Measurements from ENCODE around the gene TCP10L.
A peak's percentile ranks its signal among the peaks of the same experiment; 100 is the strongest.
"Not testable (repeated sequence)": the region's sequence is repeated elsewhere in the genome, so short reads cannot be mapped to it uniquely, and the experiment has no call there.

Gene TCP10L

GRCh38 chr21:32554832-32555638 lies 30.3 kb downstream of the TCP10L start:
- no peaks in the 10 kb centered on the region for H3K9me3 ChIP-seq (ENCODE audit: control insufficient read depth, insufficient read depth, low read length)
- H3K27me3 ChIP-seq (ENCODE audit: control insufficient read depth, insufficient read depth, low read length) = no peaks in the 10 kb centered on the region
- H3K27ac ChIP-seq (ENCODE audit: low read depth, low read length) = no peak overlapping the region
- H3K9ac ChIP-seq (ENCODE audit: low read depth, low read length) = no peak overlapping the region
- H3K4me3 ChIP-seq (ENCODE audit: low read depth, low read length) = no peak overlapping the region
- no peaks in the 10 kb centered on the region for H3K36me3 ChIP-seq (ENCODE audit: control insufficient read depth, insufficient read depth, low read length)
- H3K4me1 ChIP-seq (ENCODE audit: control insufficient read depth, insufficient read depth, low read length) = peaks cover 12% of the 10 kb centered on the region

- Histone ChIP-seq H3K36me3 (ENCODE audit: control insufficient read depth, insufficient read depth, low read length) (no peaks in the 10 kb centered on the region), H3K27ac (ENCODE audit: low read depth, low read length) (no peak overlapping the region), H3K9me3 (ENCODE audit: control insufficient read depth, insufficient read depth, low read length) (no peaks in the 10 kb centered on the region), H3K4me3 (ENCODE audit: low read depth, low read length) (no peak overlapping the region), H3K9ac (ENCODE audit: low read depth, low read length) (no peak overlapping the region), H3K4me1 (ENCODE audit: control insufficient read depth, insufficient read depth, low read length) (no peaks in the 10 kb centered on the region), H3K27me3 (ENCODE audit: control insufficient read depth, insufficient read depth, low read length) (no peaks in the 10 kb centered on the region)
Observed at GRCh38 chr21:32549886-32550285, 35.4 kb downstream of the TCP10L start.

GRCh38 chr21:32549440-32549839 lies 35.9 kb downstream of the TCP10L start:
- no peaks in the 10 kb centered on the region for H3K36me3 ChIP-seq (ENCODE audit: control insufficient read depth, insufficient read depth, low read length)

GRCh38 chr21:32548978-32549377 lies 36.3 kb downstream of the TCP10L start:
- H3K9me3 ChIP-seq (ENCODE audit: control insufficient read depth, insufficient read depth, low read length) = no peaks in the 10 kb centered on the region
- H3K9ac ChIP-seq (ENCODE audit: low read depth, low read length) = no peak overlapping the region
- H3K27me3 ChIP-seq (ENCODE audit: control insufficient read depth, insufficient read depth, low read length) = no peaks in the 10 kb centered on the region
- no peaks in the 10 kb centered on the region for H3K36me3 ChIP-seq (ENCODE audit: control insufficient read depth, insufficient read depth, low read length)
- H3K4me1 ChIP-seq (ENCODE audit: control insufficient read depth, insufficient read depth, low read length) = no peaks in the 10 kb centered on the region
- H3K4me3 ChIP-seq (ENCODE audit: low read depth, low read length) = no peak overlapping the region
- no peak overlapping the region for H3K27ac ChIP-seq (ENCODE audit: low read depth, low read length)

More at GRCh38 chr21:32549440-32549839, 35.9 kb downstream of the TCP10L start:
- no peak overlapping the region for H3K4me3 ChIP-seq (ENCODE audit: low read depth, low read length)
- no peaks in the 10 kb centered on the region for H3K9me3 ChIP-seq (ENCODE audit: control insufficient read depth, insufficient read depth, low read length)
- H3K27me3 ChIP-seq (ENCODE audit: control insufficient read depth, insufficient read depth, low read length) = no peaks in the 10 kb centered on the region
- H3K9ac ChIP-seq (ENCODE audit: low read depth, low read length) = no peak overlapping the region
- H3K4me1 ChIP-seq (ENCODE audit: control insufficient read depth, insufficient read depth, low read length) = no peaks in the 10 kb centered on the region
- no peak overlapping the region for H3K27ac ChIP-seq (ENCODE audit: low read depth, low read length)

GRCh38 chr21:32547018-32547417 lies 38.3 kb downstream of the TCP10L start:
- Histone ChIP-seq H3K27ac (ENCODE audit: low read depth, low read length) (no peak overlapping the region), H3K4me1 (ENCODE audit: control insufficient read depth, insufficient read depth, low read length) (no peaks in the 10 kb centered on the region), H3K9ac (ENCODE audit: low read depth, low read length) (no peak overlapping the region), H3K27me3 (ENCODE audit: control insufficient read depth, insufficient read depth, low read length) (no peaks in the 10 kb centered on the region), H3K9me3 (ENCODE audit: control insufficient read depth, insufficient read depth, low read length) (no peaks in the 10 kb centered on the region), H3K36me3 (ENCODE audit: control insufficient read depth, insufficient read depth, low read length) (no peaks in the 10 kb centered on the region), H3K4me3 (ENCODE audit: low read depth, low read length) (no peak overlapping the region)

- H3K27ac ChIP-seq (ENCODE audit: low read depth, low read length) = no peak overlapping the region
- H3K36me3 ChIP-seq (ENCODE audit: control insufficient read depth, insufficient read depth, low read length) = no peaks in the 10 kb centered on the region
- H3K4me3 ChIP-seq (ENCODE audit: low read depth, low read length) = no peak overlapping the region
- H3K9ac ChIP-seq (ENCODE audit: low read depth, low read length) = no peak overlapping the region
- no peaks in the 10 kb centered on the region for H3K27me3 ChIP-seq (ENCODE audit: control insufficient read depth, insufficient read depth, low read length)
- H3K4me1 ChIP-seq (ENCODE audit: control insufficient read depth, insufficient read depth, low read length) = no peaks in the 10 kb centered on the region
- H3K9me3 ChIP-seq (ENCODE audit: control insufficient read depth, insufficient read depth, low read length) = no peaks in the 10 kb centered on the region
Observed at GRCh38 chr21:32545948-32546441, 39.3 kb downstream of the TCP10L start.

- Histone ChIP-seq H3K27ac (ENCODE audit: low read depth, low read length) (no peak overlapping the region), H3K4me3 (ENCODE audit: low read depth, low read length) (no peak overlapping the region), H3K36me3 (ENCODE audit: control insufficient read depth, insufficient read depth, low read length) (no peaks in the 10 kb centered on the region), H3K27me3 (ENCODE audit: control insufficient read depth, insufficient read depth, low read length) (no peaks in the 10 kb centered on the region), H3K9me3 (ENCODE audit: control insufficient read depth, insufficient read depth, low read length) (no peaks in the 10 kb centered on the region), H3K9ac (ENCODE audit: low read depth, low read length) (no peak overlapping the region), H3K4me1 (ENCODE audit: control insufficient read depth, insufficient read depth, low read length) (no peaks in the 10 kb centered on the region)
Observed at GRCh38 chr21:32544697-32545096, 40.6 kb downstream of the TCP10L start.

GRCh38 chr21:32543975-32544374 lies 41.3 kb downstream of the TCP10L start:
- peaks cover 3% of the 10 kb centered on the region for H3K4me1 ChIP-seq (ENCODE audit: control insufficient read depth, insufficient read depth, low read length)
- no peaks in the 10 kb centered on the region for H3K36me3 ChIP-seq (ENCODE audit: control insufficient read depth, insufficient read depth, low read length)
- no peak overlapping the region for H3K27ac ChIP-seq (ENCODE audit: low read depth, low read length)
- no peaks in the 10 kb centered on the region for H3K27me3 ChIP-seq (ENCODE audit: control insufficient read depth, insufficient read depth, low read length)
- no peak overlapping the region for H3K4me3 ChIP-seq (ENCODE audit: low read depth, low read length)
- H3K9ac ChIP-seq (ENCODE audit: low read depth, low read length) = no peak overlapping the region
- H3K9me3 ChIP-seq (ENCODE audit: control insufficient read depth, insufficient read depth, low read length) = no peaks in the 10 kb centered on the region

- H3K4me3 ChIP-seq (ENCODE audit: low read depth, low read length); H3K4me1 ChIP-seq (ENCODE audit: control insufficient read depth, insufficient read depth, low read length); H3K27me3 ChIP-seq (ENCODE audit: control insufficient read depth, insufficient read depth, low read length); H3K9me3 ChIP-seq (ENCODE audit: control insufficient read depth, insufficient read depth, low read length); H3K36me3 ChIP-seq (ENCODE audit: control insufficient read depth, insufficient read depth, low read length); H3K27ac ChIP-seq (ENCODE audit: low read depth, low read length); H3K9ac ChIP-seq (ENCODE audit: low read depth, low read length): not testable (repeated sequence)
Observed at GRCh38 chr21:32543056-32543455, 42.3 kb downstream of the TCP10L start.

- Histone ChIP-seq H3K9me3 (ENCODE audit: control insufficient read depth, insufficient read depth, low read length) (no peaks in the 10 kb centered on the region), H3K27ac (ENCODE audit: low read depth, low read length) (no peak overlapping the region), H3K9ac (ENCODE audit: low read depth, low read length) (no peak overlapping the region), H3K4me3 (ENCODE audit: low read depth, low read length) (no peak overlapping the region), H3K27me3 (ENCODE audit: control insufficient read depth, insufficient read depth, low read length) (no peaks in the 10 kb centered on the region), H3K36me3 (ENCODE audit: control insufficient read depth, insufficient read depth, low read length) (no peaks in the 10 kb centered on the region), H3K4me1 (ENCODE audit: control insufficient read depth, insufficient read depth, low read length) (peaks cover 9% of the 10 kb centered on the region)
Observed at GRCh38 chr21:32539378-32539777, 45.9 kb downstream of the TCP10L start.

- Histone ChIP-seq H3K4me1 (ENCODE audit: control insufficient read depth, insufficient read depth, low read length) (peaks cover 9% of the 10 kb centered on the region), H3K36me3 (ENCODE audit: control insufficient read depth, insufficient read depth, low read length) (no peaks in the 10 kb centered on the region), H3K9ac (ENCODE audit: low read depth, low read length) (no peak overlapping the region), H3K27me3 (ENCODE audit: control insufficient read depth, insufficient read depth, low read length) (no peaks in the 10 kb centered on the region), H3K27ac (ENCODE audit: low read depth, low read length) (peak overlapping the region; percentile 54), H3K9me3 (ENCODE audit: control insufficient read depth, insufficient read depth, low read length) (no peaks in the 10 kb centered on the region), H3K4me3 (ENCODE audit: low read depth, low read length) (no peak overlapping the region)
Observed at GRCh38 chr21:32538147-32538792, 47.1 kb downstream of the TCP10L start.
